Activated CD8-positive, alpha-beta memory T cell treated with anti-CD3 and anti-CD28 coated beads, Interleukin-2, amount 50 U/mL, for 1 hour (primary cell): ENCODE measurements around the gene ZFHX3.

Source experiments
- DNase-seq: peaks from one replicate; pipeline ENCODE4 v3.0.0-alpha.2; 2020; ENCODE audit errors: extremely low read depth

Gene ZFHX3

GRCh38 chr16:72928090-72928981 is 119.6 kb downstream of the ZFHX3 start:
- no peak for DNase-seq

DNA sequence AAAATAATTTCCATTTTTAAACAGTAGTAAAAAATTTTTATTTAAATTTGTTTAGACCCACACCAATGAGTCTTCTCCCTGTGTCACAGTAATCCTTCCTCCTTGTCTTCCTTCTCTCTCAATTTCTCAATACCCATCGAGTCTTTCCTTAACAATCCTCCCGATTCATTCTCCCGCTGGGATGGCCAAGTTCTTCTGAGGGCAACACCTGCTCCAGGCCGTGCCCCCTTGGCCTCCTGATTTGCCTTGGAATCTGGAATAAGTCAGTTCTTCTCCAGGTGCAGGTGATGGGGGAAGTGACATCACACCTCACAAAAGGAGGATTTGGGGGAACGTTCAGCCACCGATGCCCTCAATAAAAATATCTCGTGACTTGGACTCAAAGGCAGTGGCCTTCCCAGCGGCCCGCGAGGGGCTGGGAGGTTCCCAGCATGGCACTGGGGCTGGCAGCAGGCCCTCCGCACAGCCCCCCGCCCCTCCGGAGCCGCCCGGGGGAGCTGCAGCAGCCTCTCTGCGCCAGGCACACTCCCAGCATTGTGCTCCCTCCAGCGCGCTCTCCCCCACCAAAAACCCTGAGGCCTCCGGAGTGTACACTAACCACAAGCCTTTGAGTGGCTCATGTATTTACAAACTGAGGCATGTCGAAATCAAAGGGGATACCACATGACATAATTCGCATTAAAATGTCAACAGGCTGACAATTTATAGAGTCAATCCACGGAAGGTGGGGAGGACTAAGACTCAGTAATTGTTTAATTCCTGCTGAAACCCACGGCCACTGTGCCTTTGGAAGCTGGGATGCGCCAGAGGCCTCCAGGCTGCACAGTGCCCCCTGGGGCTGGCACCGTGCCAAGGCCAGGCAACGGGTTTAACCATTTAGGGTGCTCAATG is 120.5 kb downstream of the ZFHX3 start:
- no peak for DNase-seq

DNA sequence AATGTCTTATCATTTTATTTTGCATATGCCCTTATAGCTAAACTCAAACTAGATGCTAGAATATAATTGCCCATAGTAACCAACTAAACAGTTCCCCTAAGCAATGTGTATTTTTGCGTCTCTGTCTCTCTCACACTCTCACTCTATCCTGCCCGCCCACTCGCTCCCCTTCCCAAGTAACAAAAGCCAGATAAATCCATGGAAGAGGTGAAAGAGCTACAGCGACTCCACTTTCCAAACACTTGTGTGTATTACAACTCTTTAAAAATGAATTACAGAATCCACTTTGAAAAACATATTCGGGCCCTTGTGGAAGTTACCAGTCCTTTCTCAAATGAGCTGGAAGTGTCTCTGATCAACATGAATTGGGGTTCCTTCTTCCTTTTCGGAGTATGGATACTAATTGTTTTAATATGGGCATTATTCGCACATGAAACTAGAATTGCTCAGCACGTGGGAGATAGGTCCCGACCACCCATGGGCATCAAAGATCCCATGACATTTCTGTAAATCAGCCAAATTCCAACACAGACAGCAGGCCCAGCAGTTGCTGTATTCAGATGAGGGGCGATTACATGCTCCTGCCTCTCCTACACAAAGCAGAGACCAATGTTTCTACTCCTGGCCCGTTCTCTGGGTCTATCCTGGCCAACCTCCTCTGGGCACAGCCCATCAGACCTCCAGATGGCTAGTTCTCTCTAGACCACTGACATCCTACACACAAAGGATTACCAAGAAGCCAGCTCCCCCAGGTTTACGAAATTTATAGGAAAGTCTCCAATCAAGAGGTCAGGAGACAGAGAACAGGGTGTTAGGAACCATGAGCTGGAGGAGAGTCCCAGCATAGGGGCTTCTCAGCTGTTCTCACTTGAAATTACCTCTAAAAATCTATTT is 121.5 kb downstream of the ZFHX3 start:
- DNase-seq, result no peak

- no peak for DNase-seq
Observed at GRCh38 chr16:72925631-72925979, 122.3 kb downstream of the ZFHX3 start.

- DNase-seq, result no peak
Observed at GRCh38 chr16:72924927-72925630, 122.8 kb downstream of the ZFHX3 start.

GRCh38 chr16:72924537-72924926 is 123.4 kb downstream of the ZFHX3 start:
- DNase-seq, result no peak

DNA sequence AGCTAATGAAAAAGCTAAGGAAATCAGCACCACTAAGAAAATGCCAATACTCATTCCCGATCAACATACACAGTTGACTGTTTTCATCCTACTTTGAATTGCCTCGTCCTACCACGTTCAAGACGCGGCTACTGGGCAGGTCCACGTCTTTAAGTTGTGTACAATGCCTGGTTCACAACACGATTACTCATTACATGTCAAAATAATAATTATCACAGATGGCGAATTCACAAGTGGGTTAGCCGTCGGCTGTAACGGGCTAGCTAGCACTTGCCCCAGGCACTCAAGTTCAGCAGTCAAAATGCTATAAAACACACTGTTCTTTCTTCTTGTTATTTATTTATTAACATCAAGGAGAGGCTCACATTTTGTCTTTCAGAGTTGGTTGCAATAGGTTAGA is 124.2 kb downstream of the ZFHX3 start:
- DNase-seq, result no peak

DNA sequence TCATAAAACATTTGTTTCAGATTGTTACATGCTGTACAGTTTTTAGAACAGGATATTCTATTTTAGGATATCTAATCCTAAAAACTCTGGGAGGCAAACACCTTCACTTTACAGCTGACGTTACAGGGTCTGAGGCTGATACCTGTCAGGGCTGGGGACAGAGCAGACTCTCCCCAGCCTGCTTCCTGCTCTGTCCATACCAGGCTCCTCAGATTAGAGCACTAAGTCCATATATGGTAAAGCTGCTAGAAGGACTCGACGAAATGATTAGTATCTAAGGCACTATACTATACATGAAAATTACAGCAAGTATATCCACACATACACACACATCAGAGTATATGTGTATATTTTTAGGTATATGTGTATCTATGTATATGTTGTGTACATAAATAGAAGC is 125.2 kb downstream of the ZFHX3 start:
- DNase-seq, result no peak

DNA sequence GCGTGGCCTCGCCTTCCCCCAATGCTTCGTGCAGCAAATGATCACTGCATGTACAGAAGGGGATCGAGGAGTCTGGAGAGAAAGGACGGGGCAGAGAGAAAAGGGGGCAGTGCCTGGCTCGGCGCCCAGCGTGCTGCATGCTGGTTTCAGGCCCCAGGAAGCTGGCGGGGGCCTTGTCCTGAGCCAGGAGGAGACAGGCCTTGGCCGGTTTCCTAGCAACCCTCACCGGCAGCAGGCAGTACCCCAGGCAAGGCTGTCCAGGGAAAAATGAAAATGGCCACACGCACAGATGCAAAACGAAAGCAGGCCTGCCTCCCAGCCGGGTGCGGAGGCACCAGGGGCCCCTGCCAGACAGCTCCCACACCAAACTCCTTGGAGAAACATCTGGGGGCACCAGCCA is 126.3 kb downstream of the ZFHX3 start:
- no peak for DNase-seq

DNA sequence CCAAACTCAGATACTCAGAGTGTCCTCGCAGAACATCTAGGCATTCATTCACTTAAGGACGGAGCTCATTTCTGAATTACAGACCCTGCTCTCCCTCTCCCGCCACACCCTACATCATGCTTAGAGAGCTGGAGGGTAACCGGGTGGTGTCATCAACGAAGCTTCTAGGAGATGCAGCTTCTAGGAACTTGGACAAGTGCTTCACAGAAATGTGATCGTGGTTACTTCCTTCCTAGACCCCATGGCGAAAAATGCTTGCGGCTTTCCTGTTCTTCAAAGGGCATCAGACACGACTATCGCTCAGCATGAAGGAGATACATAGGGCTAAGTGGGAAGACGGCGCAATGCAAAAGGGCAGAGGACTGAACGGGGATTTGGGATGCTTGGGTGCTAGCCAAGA is 126.8 kb downstream of the ZFHX3 start:
- no peak for DNase-seq

DNA sequence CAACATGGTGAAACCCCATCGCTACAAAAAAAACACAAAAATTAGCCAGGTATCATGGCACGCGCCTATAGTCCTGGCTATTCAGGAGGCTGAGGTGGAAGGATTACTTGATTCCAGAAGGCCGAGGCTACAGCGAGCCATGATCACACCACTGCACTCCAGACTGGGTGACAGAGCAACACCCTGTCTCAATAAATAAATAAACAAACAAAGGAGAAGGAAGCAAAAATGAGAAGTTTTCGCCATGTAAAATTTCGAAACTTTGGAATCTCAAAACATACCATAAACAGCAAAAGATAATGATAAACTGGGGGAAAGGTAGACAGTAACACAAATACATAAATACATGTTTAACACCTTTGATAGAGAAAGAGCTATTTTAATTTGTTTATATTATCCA is 130.9 kb downstream of the ZFHX3 start:
- DNase-seq, result no peak

DNA sequence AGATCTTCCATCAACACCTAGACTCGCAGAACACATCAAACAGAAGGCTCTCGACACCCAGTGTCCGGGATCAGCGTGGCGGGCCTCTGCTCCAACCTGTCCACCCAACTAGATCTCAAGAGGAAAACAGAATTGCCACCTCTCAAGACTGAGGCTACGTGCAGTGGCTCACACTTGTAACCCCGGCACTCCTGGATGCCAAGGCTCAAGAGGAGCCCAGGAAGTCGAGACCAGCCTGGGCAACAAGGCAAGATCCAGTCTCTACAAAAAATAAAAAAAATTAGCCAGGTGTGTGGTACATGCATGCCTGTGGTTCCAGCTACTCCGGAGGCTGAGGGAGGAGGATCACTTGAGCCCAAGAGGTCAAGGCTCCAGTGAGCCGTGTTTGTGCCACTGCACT is 132.6 kb downstream of the ZFHX3 start:
- DNase-seq, result no peak

GRCh38 chr16:72913551-72913950 is 134.4 kb downstream of the ZFHX3 start:
- DNase-seq, result no peak

- DNase-seq, result no peak
Observed at GRCh38 chr16:72911971-72912370, 136.0 kb downstream of the ZFHX3 start.

DNA sequence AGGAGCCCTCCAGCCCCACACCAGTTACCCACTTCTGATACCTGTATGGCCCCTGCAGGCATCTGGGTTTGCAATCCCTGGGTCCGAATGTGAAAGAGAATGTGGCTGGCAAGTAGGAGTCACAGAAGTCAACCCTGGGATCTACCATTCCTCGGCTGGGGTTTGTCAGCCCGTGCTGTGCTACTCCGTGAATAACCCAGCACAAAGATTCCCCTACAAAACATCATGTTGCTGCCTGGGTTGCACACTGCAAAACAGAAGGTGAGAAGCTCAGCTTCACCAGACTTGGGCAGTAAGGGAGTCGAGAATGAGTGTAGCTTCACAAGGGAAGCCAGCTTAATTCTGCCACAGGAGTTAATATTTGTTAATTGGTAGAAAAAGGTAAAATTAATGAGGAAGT is 137.1 kb downstream of the ZFHX3 start:
- no peak for DNase-seq

DNA sequence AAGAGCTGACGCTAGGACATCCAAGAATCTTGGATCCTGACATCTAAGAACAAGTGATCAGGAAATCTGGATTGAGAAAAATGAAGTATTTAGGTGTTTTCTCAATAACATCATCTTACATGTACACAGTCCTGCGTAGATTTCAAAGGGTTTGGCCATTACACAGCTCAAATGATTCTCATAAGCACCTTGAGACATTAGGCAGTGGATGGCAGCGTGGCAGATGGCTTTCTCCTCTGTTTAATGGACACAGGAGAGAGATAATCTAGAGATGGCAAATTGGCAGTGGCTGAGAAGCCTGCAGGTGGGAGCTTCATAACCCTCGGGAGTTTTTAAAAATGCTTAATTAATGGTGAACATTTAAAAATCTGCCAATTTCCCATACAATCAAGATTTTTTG is 137.5 kb downstream of the ZFHX3 start:
- no peak for DNase-seq

DNA sequence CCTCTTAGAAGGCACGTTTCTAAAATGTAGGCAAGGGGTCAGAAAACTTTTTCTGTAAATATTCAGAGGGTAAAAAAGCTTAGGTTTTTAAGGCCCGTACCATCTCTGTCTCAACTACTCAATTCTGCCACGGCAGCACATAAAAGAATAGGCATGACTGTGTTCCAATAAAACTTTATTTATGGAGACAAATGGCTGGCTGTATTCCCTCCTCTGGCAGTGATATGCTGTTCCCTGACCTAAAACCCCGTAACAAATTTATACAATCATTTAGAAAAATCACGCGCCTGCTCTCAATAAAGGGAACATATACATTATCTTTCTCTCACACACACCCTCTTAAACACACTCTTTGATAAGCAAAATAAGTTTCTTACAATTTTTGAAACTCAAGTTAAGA is 138.7 kb downstream of the ZFHX3 start:
- no peak for DNase-seq

DNA sequence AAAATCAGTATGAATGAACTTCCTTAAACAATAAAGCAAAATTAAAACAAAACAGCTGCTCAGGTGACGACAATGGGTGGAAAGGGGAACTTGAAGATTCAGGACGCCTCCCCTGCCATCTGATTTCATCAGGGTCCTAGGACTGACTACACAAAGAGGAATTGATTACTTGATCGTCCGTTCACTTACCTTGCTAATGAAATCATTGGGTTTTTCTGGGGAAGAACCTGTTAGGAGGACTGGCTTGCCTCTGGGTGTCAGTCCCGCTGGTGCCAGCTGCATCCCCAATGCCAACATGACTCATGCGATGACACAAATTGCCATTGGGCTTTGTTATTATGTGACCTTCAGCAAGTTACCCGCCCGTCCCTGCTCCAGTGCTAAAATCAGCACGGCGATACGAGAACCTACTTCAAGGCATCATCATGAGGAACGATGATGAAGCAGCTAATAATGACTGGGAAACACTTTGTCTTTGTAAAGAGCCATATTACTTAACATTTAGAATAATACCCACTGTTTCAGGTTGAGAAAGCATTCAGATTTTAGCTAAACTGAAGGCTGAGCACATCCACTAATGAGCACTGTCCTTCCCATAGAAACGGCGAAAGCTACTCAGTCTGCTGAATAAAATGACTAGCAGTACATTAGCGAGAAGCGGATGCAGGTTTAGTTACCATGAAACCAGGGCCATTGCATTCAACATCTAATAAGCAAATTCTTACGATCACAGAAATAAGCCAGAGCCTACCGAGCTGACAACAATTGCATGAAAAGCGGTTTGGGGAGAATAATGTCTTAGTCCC is 139.4 kb downstream of the ZFHX3 start:
- no peak for DNase-seq

DNA sequence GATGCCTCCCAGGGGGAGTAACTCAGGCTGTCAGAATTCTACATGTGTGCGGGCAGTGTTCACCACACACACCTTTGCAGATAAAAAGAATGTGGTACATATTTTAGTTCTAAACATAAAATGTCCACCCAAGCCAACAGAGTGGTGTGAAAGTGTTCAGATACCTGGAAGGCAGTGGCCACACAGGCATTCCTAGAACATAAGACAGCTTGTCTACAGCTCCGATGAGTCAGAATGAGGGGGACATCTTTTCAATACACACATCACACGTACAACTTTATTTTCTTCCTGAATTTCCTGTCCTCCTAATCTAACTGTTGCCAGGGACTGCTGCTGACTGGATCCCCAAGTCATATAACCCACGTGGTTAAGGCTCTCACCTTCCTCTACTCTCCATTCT is 142.3 kb downstream of the ZFHX3 start:
- DNase-seq, result no peak

- DNase-seq, result no peak
Observed at GRCh38 chr16:72903176-72903575, 144.8 kb downstream of the ZFHX3 start.

DNA sequence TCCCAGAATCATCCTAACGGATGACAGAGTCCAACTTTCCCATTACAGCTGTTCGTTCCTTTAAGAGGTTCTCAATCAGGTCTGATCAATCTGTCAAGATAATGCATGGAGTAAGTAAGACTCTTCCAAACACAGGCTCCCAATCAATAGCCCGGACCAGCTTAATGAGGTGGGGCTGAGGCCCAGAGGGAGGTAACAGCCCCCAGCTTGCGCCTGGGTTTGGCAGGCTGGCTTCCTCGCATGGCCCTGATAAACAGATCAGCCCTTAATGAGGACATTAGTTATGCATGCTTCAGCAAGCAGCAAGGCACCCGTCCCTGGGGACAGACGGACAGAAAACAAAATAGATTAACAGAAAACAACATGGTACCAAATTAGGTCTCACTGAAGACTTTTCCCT is 145.7 kb downstream of the ZFHX3 start:
- no peak for DNase-seq
